ENCODE data around the gene CDKL5.
"Not testable (repeated sequence)": the region's sequence is repeated elsewhere in the genome, so short reads cannot be mapped to it uniquely, and the experiment has no call there.

The CDKL5 gene

DNA sequence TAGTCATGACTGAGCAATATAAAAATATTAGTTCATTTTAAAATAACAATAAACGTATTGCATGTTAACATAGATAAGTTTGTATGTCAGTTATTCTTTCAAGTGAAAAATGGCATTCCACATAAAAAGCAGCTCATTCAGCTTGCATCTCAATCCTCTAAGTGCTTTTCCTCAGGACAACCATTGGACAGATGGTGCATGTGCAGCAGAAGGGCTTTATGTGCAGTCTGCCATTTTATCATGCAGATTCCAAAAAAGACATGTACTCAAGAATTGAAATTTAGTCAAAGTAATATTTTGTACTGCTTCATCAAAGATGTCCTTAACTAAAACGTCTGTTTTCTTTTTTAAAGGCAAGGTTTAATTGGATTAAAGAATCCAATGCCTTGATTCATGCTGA, 153.1 kb downstream of the CDKL5 start:
- no peak for DNase-seq

DNA sequence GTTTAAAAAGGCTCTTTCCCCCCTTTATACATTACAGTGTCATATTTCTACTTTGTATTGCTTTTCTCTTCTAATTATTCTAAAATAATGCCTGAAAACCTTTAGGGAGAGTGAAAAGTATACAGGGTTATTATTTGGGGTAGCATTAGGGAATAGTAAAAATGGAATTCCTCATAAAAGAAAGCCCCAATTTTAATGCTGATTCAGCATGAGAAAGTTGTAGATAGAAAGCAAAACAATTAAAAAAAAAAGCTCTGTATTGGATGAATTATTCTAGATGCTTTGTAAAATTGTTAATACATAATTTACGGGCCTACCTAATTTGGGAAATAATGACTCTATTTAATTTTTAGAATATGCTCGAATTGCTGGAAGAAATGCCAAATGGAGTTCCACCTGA, 154.1 kb downstream of the CDKL5 start:
- no peak for DNase-seq

DNA sequence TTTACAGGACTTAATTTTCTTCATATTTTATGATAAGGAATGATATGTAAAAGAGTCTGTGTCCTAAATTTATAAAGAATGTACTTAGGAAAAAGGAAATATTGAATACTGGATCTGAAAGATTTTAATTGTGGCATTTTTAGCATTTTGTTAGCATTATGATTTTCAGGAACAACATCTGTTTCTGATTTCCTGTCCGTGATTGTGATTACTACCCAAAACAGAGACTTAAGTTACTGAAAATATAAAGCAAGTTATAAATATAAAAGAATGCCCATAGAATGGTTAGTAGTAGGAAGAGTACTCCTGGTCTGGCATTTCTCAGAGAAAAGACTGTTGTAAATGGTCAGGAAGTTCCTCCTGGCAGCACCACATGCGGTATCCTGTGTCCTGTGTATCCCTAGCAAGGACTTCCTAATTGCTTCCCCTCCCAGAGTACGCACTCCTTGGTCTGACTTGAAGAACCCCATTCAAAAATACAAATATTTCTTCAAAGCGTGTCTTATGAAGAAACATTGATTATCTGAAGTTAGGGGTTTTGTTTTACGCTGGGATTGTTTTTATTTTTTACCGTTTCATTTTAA, 157.6 kb downstream of the CDKL5 start:
- DNase-seq, result no peak

DNA sequence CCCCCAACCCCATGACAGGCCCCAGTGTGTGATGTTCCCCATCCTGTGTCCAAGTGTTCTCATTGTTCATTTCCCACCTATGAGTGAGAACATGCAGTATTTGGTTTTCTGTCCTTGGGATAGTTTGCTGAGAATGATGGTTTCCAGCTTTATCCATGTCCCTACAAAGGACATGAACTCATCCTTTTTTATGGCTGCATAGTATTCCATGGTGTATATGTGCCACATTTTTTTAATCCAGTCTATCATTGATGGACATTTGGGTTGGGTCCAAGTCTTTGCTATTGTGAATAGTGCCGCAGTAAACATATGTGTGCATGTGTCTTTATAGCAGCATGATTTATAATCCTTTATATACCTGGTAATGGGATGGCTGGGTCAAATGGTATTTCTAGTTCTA, 163.9 kb downstream of the CDKL5 start:
- DNase-seq, result not testable (repeated sequence)

DNA sequence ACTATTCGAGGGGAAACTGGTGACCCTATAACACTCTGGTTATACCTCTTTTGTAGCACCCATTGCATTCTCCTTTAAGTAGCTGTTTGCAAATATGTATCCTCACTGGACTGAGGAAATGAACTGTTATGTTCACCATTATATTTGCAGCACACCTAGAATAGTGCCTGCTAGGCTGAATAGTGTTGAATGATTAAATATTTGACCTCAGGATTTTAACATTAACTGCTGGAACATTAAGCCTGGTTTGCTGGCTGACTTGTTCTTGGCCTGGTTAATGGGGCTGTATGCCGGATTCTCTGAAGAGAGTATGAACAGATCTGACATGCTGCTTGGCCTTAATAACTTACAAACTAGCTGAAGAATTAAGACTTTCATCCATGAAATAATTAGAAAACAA, 166.4 kb downstream of the CDKL5 start:
- DNase-seq, result no peak

DNA sequence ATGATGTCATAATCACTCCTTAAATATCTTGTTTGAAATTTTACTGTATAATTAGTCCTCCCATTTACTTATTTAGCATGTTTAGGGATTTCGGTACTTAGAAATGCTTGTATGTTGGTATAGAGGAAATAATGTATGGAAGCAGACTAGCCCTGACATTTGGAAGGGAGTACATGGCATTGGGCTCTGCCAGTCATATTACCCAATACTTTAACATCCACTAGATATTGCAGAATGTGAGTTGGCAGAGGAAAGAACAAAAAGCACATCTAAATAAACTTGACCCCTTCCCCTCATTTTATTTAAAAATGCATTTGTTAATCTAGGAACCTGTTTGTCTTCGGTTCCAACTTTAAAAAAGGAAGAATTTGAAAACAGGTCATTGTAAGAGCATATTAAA, 168.7 kb downstream of the CDKL5 start:
- DNase-seq, result no peak

DNA sequence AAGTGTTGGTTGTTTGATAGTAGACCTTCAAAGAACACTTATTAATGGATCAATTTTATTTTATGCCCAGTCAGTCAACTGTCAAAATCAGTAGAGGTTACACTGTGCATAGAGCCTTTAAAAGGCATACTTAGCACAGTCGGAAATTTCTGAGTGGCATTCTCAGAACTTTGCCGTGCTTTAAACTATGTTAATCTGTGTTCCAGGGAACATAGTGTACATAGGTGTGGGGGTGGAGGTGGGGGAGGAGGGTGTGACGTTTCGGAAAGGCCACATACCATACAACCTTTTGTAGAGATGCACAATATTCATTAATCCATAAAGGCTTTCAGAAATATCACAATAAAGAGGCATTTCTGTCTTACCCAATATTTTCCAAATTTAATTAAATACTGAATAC, 170.7 kb downstream of the CDKL5 start:
- DNase-seq, result no peak

DNA sequence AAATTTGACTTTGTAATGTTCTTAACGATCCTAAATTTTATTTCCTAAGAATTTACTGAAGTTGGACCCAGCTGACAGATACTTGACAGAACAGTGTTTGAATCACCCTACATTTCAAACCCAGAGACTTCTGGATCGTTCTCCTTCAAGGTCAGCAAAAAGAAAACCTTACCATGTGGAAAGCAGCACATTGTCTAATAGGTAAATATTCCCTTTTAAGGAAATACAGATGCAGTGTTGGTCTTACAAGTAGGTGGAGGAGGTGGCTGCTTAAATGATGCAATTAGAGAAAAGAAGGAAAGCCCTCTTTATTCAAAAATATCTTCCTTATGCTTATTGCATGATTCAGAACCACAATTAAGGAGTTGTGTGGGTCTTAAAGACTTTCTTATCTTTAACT, 173.0 kb downstream of the CDKL5 start:
- no peak for DNase-seq

DNA sequence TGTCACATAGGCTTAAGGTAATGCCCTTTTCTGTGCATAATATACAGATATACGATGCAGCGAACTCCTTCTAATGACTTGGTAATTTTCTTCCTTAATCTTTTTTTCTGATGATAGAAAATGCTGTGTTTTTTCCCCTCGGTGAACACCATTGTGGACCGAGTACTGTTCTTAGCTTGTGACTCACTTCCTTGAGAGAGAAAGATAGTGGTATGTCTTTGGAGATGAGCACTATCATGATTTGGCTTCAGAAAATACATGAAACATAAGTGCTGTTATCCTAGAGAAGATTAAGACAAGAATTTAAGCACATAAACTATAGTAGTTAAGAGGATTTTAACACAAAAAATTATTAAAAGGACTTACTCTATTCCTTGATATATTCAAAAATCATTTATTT, 182.6 kb downstream of the CDKL5 start:
- peak; percentile 0 for DNase-seq

DNA sequence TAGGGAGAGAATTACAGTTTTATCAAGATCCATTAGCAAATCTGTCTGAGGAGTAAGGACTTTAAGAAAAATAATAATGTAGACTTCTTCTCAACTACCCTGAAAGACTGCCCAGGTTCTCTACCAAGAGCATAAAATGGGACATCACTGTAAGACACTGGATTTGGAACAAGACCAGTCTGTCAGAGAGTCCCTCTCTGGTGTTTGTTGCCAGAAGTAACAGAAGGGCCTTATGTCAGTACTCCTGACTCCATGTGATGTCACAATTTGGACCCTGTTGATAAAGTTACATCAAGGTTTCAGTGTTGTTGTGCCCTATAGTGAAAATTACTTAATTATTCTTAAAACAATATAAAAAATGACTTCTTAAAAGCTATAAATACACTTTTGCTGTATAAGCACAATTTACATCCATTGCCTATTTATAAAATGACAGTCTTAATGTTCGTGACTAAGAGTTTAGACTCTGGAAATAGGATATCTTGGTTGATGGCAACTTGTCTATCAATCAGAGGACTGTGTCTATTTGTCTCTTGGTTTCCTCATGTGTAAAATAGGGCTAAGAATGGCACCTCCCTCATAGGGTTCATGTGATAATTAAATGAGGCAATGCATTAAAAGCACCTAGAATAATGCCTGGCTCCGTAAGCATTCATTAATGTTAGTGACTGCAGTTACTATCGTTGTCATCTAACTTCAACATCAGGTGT, 188.7 kb downstream of the CDKL5 start:
- no peak for DNase-seq

DNA sequence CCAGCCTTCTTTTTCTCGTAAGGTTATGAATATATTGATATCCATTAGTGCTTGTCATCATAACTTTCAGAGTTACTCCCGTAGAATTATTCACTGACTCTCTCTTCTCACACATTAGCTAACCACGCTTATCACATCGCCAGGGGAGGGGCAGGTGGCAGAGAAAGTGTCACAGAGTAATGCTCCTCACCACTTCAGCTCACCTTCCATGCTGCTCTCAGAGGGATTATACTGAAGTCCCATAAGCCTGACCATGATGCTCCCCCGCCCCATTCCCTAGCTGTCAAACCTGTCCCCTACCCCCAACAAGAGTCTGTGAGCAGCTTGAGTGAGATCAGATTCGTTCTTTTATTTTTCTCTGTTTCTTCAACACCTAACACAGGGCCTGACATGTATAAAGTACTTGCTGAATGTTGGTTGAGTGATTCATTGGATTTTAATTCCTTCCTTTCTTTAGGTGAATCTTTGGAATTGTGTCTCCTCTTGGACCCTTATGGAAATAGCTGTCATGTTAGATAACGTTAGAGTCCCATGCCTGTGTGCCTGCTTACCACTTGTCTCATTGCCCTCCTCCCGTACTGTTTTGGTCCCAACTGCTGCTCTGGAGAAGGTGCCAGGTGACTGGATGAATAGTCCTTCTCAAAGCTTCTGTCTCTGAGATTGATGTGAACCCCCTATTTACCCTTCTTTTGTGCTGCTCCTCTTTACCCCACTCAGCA, 191.4 kb downstream of the CDKL5 start:
- no peak for DNase-seq

DNA sequence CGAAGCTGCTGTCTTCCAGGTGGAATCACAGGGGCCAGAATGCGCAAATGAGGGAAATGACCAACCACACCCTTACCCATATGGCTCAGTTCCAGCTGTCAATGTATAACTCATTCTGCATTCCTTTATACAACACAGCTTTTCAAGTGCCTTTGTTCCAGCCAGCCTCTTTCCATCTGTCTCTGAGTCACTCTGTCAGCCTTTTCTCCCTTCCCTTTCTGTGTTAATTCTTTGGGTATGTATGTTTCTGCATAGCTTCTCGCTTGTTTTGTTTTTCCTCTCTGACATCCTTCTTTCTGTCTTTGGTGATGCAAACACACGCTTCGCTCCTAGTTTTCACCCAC, 192.0 kb downstream of the CDKL5 start:
- no peak for DNase-seq

DNA sequence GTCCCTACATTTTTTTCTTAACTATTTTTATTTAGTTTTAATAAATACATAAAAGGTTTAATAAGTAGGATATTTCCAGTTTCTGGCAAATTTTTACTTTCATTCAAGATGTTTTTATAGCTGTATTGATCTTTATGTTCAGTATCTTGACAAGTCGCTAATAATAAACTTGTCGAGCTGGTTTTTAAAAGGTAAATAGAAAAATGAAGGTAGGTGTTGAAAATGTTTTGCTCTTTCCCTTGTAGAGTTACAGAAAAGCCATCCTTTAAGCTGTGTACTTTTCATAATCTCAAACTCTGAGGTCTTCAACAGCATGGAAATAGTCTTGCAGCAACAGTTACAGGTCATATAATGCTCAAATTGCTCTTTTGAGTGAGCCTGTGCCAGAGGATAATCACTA, 193.9 kb downstream of the CDKL5 start:
- no peak for DNase-seq

DNA sequence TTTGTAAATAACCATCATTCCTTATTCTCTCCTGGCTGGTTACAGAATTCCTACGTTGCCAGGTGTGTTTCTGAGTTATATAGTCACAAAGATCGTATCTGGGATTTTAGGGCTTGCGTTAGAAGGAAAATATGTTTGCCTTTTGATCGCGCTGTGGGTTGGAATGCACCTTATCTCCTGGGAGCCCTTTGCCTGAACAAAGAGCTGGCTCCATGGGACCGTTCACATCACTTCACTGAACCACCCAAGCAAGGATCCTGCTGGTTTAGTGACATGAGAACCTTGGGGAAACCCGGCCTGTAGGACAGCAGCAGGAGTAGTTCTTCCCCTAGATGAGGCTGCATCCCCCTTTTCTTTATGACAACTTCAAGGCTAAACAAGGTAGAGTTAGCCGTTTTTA, 194.9 kb downstream of the CDKL5 start:
- no peak for DNase-seq

DNA sequence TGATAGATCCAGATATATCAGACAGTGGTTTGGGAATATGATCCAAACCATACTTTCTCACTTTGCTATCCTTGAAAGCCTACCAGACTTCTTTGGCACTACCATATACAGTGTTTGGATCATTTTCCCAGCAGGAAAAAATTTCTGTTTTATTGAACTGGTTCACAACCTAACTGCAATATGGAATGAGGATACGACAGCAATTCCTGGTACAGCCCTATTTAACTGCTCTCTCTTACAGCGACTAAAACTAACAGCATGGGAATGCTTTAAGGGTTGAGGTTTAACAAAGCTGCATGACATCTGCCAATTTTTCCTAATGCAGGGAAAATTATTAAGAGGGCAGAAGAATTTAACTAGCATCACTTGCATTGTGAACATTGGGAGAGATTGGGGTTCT, 199.2 kb downstream of the CDKL5 start:
- no peak for DNase-seq

DNA sequence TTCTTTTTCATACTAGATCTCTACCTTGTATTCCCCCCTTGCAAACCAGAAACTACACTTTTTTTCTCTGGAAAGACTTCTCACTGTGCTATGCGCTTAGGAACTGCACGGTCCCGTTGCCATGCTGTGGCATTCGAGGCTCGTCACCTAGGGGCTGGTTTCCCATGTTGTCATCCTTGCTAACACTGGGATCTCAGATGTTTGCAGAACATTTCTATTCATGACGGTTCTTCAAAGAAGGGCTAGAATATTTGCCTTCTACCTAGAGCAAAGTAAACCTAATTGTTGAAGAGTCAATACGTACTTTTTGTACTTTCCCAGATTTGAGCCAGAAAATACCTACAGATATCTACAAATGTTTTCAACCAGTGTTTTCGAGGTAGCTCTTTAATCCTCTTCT, 205.5 kb downstream of the CDKL5 start:
- no peak for DNase-seq

DNA sequence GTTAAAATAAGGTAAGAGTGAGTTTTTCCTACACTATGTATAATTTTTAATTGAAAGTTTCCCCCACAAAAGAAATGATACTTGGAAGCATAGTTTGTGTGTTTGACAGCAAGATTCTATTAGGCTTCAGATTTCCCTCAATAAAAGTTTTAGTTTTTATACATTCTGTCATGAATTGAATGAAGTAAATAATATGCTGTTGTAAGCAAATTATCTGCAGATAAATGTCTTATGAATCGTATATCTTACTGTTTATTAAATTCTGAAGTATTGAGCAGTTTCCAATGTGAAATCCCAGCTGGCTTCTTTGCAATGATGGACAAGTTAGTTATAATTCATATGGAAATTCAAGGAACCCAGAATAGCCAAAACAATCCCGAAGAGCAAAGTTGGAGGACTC, 213.0 kb downstream of the CDKL5 start:
- no peak for DNase-seq

DNA sequence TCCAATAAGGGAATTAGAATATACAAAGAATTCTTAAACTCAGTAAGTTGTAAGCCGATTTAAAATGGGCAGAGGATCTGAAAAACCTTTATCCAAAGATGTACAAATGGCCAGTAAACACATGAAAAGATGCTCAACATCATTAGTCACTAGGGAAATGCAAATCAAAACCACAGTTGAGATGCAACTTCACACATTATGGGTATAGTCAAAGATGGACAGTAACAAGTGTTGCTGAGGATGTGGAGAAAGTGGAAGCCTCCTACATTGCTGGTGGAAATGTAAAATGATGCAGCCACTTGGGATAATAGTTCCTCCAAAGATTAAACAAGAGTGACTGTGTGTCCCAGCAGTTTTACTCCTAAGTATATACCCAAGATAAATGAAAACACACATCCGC, 213.9 kb downstream of the CDKL5 start:
- DNase-seq, result no peak

DNA sequence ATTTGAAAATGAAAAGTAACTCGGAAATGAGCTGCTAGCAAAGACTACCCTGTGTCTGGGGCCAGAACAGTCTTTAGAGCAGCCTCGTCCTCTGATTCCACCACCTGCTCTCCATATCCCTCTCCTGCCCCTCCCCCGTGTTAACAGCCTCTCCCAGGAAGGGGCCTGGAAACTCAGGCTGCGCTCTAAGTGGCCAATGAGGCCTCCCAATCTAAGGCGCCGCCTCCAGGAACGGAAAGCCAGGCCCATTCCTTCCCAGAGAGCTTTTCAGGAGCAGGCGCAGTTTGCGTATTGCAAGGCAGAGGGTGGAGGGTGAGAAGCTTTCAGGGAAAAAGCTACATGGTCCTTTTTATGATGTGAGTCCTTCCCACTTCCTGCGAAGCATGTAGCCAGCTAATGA, 215.3 kb downstream of the CDKL5 start:
- DNase-seq, result no peak

DNA sequence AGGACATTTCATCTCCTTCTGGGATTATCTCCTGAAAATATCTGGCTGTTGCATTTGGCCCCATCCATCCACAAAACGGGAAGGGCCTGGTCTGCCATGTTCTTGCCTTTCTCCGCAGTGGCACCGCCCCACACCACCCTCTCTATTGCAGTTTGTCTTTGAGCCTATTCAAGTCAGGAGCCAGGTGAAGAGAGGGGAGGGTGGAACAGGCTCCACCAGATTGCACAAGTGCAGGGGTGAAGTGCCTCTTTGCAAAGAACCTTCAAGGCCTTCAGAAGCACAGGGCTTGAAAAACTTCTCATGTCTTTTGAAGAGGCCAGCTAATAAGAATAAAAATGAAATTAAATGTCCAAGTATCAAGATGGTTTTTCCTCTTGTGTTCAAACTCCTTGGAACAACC, 217.8 kb downstream of the CDKL5 start:
- no peak for DNase-seq

DNA sequence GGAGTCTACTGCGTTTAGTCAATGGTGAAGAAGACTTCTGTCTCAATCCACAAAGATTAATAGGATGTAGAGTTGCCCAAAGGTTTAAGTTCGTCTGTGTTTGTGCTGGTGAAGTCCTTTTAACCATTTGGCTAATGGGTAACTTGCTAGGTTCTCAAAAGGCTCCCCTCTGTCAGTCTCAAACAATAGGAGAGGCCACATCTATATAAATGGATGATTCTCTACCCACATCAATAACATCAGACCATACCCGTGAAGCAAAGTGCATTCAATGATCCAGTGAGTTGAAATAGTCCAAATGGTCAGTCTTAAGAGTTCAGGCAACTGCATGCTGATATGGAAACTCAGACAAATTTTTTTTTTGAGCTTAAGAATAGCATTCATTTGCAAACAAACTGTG, 218.4 kb downstream of the CDKL5 start:
- DNase-seq, result no peak

DNA sequence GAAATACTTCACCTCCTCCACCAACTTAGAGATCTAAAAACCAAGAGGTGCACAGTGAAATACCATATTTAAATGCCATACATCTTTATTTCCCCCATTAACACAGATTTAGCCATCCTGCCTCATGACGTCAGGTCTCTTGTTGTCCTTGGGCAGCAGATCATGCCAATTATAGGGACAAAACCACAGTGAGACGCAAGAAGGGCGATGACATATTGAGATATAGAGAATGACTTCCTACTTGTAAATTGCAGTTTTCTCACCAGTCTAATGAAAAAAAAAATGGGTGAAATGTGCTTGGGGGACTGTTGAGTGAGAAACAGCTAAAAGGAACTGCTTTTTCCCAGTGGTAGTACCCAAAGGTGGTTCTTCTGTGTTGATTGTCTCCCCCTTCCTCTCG, 222.2 kb downstream of the CDKL5 start:
- DNase-seq, result peak; percentile 12

DNA sequence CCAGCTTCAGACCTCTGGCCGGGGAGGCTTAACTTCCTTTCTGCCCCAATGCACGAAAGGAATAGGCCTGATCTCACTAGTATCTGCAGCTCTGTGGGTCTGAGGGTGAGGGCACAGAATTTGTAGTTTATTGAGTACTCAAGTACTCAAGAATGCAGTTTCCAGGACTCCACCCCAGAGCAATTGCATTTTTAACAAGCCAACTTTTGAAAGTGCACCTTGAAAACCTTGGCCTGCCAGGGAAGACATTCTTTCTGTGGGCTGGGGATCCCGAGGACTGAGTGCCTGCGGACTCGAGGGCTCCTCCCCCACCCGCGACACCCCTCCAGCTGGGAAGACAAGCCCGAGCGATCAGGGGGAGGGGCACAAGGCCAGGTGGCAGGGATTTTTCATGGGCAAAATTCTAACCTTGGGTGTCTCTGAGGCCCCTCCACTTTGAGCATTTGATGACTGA, 224.1 kb downstream of the CDKL5 start:
- no peak for DNase-seq

DNA sequence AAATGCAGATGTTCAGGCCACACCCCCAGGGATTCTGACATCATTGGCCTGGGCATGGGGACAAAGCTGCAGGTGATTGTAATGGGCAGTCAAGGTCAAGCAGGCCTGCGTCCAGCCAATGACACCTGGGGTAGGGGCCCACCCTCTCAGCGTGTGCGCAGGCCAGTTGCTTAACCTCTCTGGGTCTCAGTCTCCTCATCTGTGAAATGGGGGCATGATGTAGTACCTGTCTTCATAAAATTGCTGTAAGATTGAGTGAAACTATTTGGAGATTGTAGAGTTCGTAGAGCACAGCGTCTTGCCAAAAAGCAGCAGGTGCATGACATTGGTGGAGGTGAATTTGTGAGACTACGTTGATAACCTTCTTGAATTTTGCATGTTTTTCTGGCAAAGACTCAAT, 225.3 kb downstream of the CDKL5 start:
- DNase-seq, result no peak

DNA sequence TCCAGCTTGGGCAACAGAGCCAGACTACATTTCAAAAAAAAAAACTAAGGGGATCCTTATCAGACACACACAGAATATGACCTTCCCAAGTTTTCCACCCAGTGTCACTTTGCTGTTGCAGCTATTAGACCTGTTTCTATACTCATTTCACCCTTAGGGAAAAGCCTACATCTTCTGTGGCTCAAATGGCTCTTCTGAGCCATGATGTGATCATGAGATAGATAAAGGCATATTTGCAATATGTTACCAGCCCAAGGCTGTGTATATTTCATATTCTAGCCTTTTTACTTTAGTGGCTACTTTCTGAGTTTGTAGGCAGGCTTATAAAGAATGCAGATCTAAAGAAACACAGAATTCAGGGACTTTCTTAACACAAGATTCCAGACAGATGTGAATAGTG, 227.2 kb downstream of the CDKL5 start:
- no peak for DNase-seq
